Hippocampal formation (tissue), 2 donors: Measurements from ENCODE around the gene NUP37.

Experiments used
- DNase-seq, 2 donors: peaks; one replicate each; lab custom pipeline; 2025; lab: John Stamatoyannopoulos, UW

NUP37 gene

GRCh38 chr12:102026728-102027127, 93.2 kb downstream of the NUP37 start:
- no peak for DNase-seq

DNA sequence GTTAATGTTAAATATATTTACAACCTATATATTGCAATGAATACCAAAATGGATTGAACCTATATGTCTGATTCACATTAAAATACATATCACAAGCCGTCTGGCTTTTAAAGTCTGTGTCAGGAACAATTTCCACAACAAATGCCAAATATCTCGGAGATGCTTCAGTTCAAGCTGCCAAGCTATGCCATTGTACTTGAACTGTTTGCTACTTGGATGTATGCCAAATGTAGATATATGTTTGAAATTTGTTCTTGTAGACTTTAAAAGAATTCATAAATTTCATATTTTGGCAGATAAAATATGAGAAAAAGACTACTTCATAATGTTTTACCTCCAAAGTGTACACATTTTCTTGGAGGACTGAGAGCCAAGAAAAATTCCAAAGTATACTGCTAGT, 95.1 kb downstream of the NUP37 start:
- DNase-seq, result no peak

DNA sequence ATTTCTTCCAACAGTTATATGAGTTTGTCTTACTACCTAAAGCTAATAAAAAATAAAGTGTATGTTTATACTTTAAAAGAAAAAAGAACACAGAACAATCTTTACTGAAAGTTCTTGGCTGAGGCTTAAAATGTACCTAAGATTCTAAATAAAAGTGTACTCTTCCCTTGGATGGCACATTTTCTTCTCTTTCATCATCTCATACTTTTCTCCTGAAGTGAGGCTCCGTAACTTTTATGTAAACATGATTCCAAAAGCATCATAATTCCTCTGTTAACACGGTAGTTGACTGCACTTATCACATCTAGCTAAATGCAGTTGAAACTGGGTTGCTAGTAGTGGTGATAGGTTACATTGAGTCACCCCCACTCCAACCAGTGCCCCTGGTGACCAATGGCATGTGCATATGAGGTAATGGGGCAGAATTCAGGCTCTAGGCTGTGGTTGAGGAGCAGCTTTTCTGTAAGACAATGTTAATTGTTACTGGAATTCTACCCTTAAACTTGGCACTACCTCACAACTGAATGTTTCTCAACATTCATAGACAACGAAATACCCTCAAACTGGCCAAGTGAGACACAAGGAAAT, 96.5 kb downstream of the NUP37 start:
- no peak for DNase-seq
